Mesendoderm (in vitro differentiated cells): ENCODE measurements around the gene FRMD4B.
A peak's percentile ranks its signal among the peaks of the same experiment; 100 is the strongest.

ENCODE experiments used
- DNase-seq: peaks from one replicate; pipeline ENCODE4 v3.0.0; 2013
- H2AK5ac ChIP-seq: 2 replicates; pipeline ENCODE4 v1.6.1; 2013; ENCODE audit warnings: low read length, inconsistent platforms
- H2BK120ac ChIP-seq: 2 replicates; pipeline ENCODE4 v1.6.1; 2013; ENCODE audit warnings: low read depth, mild to moderate bottlenecking, low read length, moderate library complexity, mixed read lengths
- H2BK15ac ChIP-seq: replicated peaks from 2 replicates; pipeline ENCODE4 v1.6.1; 2013; ENCODE audit warnings: low read depth, mild to moderate bottlenecking, moderate library complexity
- H2BK5ac ChIP-seq: 2 replicates; pipeline ENCODE4 v1.6.1; 2013; ENCODE audit warnings: low read length, inconsistent platforms
- H3K18ac ChIP-seq: 2 replicates; pipeline ENCODE4 v1.6.1; 2013; ENCODE audit warnings: mild to moderate bottlenecking, low read length, mixed read lengths
- H3K23ac ChIP-seq: one replicate; pipeline ENCODE4 v1.6.1; 2013; ENCODE audit warnings: low read length
- H3K27ac ChIP-seq: 2 replicates; pipeline ENCODE4 v1.5.1; 2013; ENCODE audit warnings: low read depth, mild to moderate bottlenecking, inconsistent platforms, low read length, moderate library complexity
- H3K27me3 ChIP-seq: 2 replicates; pipeline ENCODE4 v1.6.1; 2013; ENCODE audit warnings: low read length, control low read depth, mild to moderate bottlenecking, inconsistent platforms; ENCODE audit not compliant: insufficient read depth, poor library complexity
- H3K36me3 ChIP-seq: 2 replicates; pipeline ENCODE4 v1.6.1; 2013; ENCODE audit warnings: low read length, inconsistent platforms; ENCODE audit not compliant: control insufficient read depth, insufficient read depth
- H3K4ac ChIP-seq: one replicate; pipeline ENCODE4 v1.6.1; 2013; ENCODE audit warnings: low read depth, mild to moderate bottlenecking, low read length, moderate library complexity
- H3K4me1 ChIP-seq: 2 replicates; pipeline ENCODE4 v1.6.1; 2013; ENCODE audit warnings: low read depth, low read length, inconsistent platforms; ENCODE audit not compliant: control insufficient read depth
- H3K4me2 ChIP-seq: 2 replicates; pipeline ENCODE4 v1.6.1; 2013; ENCODE audit warnings: low read length
- H3K4me3 ChIP-seq: 2 replicates; pipeline ENCODE4 v1.5.1; 2013; ENCODE audit warnings: mild to moderate bottlenecking, low read length
- H3K56ac ChIP-seq: one replicate; pipeline ENCODE4 v1.6.1; 2013; ENCODE audit warnings: low read length
- H3K79me1 ChIP-seq: 2 replicates; pipeline ENCODE4 v1.6.1; 2013; ENCODE audit warnings: low read length, inconsistent platforms
- H3K79me2 ChIP-seq: 2 replicates; pipeline ENCODE4 v1.6.1; 2013; ENCODE audit warnings: mild to moderate bottlenecking, low read length; ENCODE audit not compliant: control insufficient read depth, insufficient read depth
- H3K9ac ChIP-seq: 2 replicates; pipeline ENCODE4 v1.6.1; 2013; ENCODE audit warnings: low read length, inconsistent platforms
- H4K5ac ChIP-seq: one replicate; pipeline ENCODE4 v1.6.1; 2013; ENCODE audit warnings: low read length
- H4K8ac ChIP-seq: one replicate; pipeline ENCODE4 v1.6.1; 2013; ENCODE audit warnings: low read depth, mild to moderate bottlenecking, control low read depth, low read length, moderate library complexity
- WGBS: extraction: QIAGEN DNeasy Blood & Tissue Kit; methylation state at CpG from one replicate; pipeline ENCODE4 v1.1.7; 2013; ENCODE audit warnings: low lambda C conversion rate, missing lambda C conversion rate; ENCODE audit not compliant: insufficient coverage; ENCODE audit errors: extremely low coverage; 5-methylcytosine and 5-hydroxymethylcytosine counted together

The FRMD4B gene

GRCh38 chr3:69426291-69426966 is 40.5 kb upstream of the FRMD4B start:
- no CpG with 5 or more reads among the region's 7 CpGs for WGBS
- Histone ChIP-seq H2AK5ac (no peak overlapping the region), H3K79me1 (no peaks in the 10 kb centered on the region), H3K79me2 (no peaks in the 10 kb centered on the region), H3K27me3 (no peaks in the 10 kb centered on the region), H3K4me2 (no peak overlapping the region), H2BK15ac (no peak overlapping the region), H3K27ac (no peak overlapping the region), H3K56ac (no peak overlapping the region), H3K23ac (no peak overlapping the region), H3K36me3 (no peaks in the 10 kb centered on the region), H2BK120ac (no peak overlapping the region), H3K4me1 (no peaks in the 10 kb centered on the region), H3K4ac (no peak overlapping the region), H2BK5ac (no peak overlapping the region), H4K5ac (no peak overlapping the region), H4K8ac (no peak overlapping the region), H3K9ac (no peak overlapping the region), H3K4me3 (no peak overlapping the region), H3K18ac (no peak overlapping the region)
- no peak for DNase-seq

DNA sequence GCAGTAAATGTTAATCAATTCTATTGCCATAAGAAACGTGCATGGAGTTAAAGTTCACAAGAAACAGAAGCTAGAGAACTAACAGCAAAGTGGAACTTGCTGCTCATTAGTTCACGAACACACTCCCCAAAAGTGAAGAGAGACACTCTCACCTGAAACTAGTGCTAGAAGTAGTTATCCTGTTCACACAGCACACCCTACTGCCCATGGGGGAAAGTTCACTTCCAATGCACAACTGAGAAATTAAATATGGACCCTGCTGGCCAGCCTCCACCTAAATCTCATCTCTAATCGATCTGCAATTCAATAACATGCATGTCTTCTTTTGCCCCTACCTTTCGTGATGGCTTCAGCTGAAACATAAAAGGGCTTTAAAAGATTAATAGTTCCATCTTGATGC is 39.4 kb upstream of the FRMD4B start:
- no peak overlapping the region for H2AK5ac ChIP-seq
- no peak overlapping the region for H3K4ac ChIP-seq
- no peak overlapping the region for H3K18ac ChIP-seq
- no peaks in the 10 kb centered on the region for H3K79me2 ChIP-seq
- H3K9ac ChIP-seq = no peak overlapping the region
- no peak overlapping the region for H3K23ac ChIP-seq
- no peaks in the 10 kb centered on the region for H3K27me3 ChIP-seq
- H2BK5ac ChIP-seq = no peak overlapping the region
- H3K79me1 ChIP-seq = no peaks in the 10 kb centered on the region
- no peak overlapping the region for H3K4me2 ChIP-seq
- H4K5ac ChIP-seq = no peak overlapping the region
- peak; percentile 54 for DNase-seq
- H3K27ac ChIP-seq = no peak overlapping the region
- no peak overlapping the region for H4K8ac ChIP-seq
- no peaks in the 10 kb centered on the region for H3K36me3 ChIP-seq
- no peaks in the 10 kb centered on the region for H3K4me1 ChIP-seq
- WGBS = no CpG with 5 or more reads among the region's 4 CpGs
- H2BK120ac ChIP-seq = no peak overlapping the region
- H3K56ac ChIP-seq = no peak overlapping the region
- no peak overlapping the region for H3K4me3 ChIP-seq
- no peak overlapping the region for H2BK15ac ChIP-seq

DNA sequence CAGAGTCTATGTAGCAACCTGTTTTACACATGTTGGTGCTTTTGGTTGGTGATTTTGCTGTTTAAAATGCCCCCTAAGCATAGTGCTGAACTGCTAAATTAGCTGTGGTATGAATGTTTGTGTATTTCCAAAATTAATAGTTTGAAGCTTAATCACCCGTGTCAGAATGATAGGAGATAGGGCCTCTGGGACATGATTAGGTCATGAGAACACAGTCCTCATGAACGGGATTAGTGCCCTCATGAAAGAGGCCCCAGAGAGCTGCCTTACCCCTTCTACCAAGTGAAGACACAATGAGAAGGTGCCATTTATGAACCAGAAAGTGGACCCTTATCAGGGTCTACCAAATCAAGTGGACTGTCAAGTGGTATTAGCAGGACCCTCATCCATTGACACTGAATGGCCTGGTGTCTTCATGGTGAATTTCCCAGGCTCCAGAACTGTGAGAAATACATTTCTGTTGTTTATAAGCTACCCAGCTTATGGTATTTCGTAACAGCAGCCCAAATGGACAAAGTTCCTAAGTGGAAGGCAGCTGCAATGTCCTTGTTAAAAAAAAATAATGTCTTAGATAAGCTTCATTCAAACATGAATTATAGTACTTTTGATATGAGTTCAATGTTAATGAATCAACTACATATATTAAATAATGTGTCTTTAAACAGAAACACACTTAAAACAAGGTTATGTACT is 37.7 kb upstream of the FRMD4B start:
- Histone ChIP-seq H2AK5ac (no peak overlapping the region), H4K5ac (no peak overlapping the region), H3K36me3 (no peaks in the 10 kb centered on the region), H3K4me2 (no peak overlapping the region), H3K9ac (no peak overlapping the region), H3K18ac (no peak overlapping the region), H3K4me3 (no peak overlapping the region), H3K4ac (no peak overlapping the region), H2BK5ac (no peak overlapping the region), H4K8ac (no peak overlapping the region), H2BK120ac (no peak overlapping the region), H2BK15ac (no peak overlapping the region), H3K23ac (no peak overlapping the region), H3K79me2 (no peaks in the 10 kb centered on the region), H3K27ac (no peak overlapping the region), H3K79me1 (no peaks in the 10 kb centered on the region), H3K56ac (no peak overlapping the region), H3K4me1 (no peaks in the 10 kb centered on the region), H3K27me3 (no peaks in the 10 kb centered on the region)
- WGBS = no CpG with 5 or more reads among the region's 3 CpGs
- DNase-seq = no peak

DNA sequence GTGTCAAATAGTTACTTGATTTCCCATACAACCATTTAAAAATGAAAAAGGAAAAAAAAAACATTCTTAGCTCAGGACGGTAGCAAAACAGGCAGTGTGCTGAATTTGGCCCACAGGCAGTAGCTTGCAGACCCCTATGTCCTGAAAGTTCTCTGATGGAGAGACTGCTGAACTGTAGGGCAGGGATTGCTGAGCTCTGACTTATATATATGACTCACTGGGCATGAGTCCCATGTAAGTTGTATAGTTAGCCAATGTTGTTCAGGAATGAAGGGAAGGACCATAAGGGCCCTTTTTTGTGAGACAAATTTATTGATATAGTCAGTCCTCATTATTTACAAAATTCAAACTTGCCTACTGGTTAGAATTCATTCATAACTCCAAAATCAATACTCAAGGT is 36.9 kb upstream of the FRMD4B start:
- H3K4me3 ChIP-seq = no peak overlapping the region
- H3K18ac ChIP-seq = no peak overlapping the region
- WGBS = no CpG with 5 or more reads among the region's 1 CpG
- H3K4ac ChIP-seq = no peak overlapping the region
- no peak overlapping the region for H3K9ac ChIP-seq
- no peak overlapping the region for H2BK120ac ChIP-seq
- no peaks in the 10 kb centered on the region for H3K79me2 ChIP-seq
- H3K27ac ChIP-seq = no peak overlapping the region
- H3K36me3 ChIP-seq = no peaks in the 10 kb centered on the region
- no peaks in the 10 kb centered on the region for H3K4me1 ChIP-seq
- H2AK5ac ChIP-seq = no peak overlapping the region
- H3K79me1 ChIP-seq = no peaks in the 10 kb centered on the region
- no peak overlapping the region for H3K56ac ChIP-seq
- no peak overlapping the region for H4K8ac ChIP-seq
- H3K4me2 ChIP-seq = no peak overlapping the region
- no peak overlapping the region for H3K23ac ChIP-seq
- H3K27me3 ChIP-seq = no peaks in the 10 kb centered on the region
- no peak overlapping the region for H4K5ac ChIP-seq
- H2BK15ac ChIP-seq = no peak overlapping the region
- H2BK5ac ChIP-seq = no peak overlapping the region
- no peak for DNase-seq

DNA sequence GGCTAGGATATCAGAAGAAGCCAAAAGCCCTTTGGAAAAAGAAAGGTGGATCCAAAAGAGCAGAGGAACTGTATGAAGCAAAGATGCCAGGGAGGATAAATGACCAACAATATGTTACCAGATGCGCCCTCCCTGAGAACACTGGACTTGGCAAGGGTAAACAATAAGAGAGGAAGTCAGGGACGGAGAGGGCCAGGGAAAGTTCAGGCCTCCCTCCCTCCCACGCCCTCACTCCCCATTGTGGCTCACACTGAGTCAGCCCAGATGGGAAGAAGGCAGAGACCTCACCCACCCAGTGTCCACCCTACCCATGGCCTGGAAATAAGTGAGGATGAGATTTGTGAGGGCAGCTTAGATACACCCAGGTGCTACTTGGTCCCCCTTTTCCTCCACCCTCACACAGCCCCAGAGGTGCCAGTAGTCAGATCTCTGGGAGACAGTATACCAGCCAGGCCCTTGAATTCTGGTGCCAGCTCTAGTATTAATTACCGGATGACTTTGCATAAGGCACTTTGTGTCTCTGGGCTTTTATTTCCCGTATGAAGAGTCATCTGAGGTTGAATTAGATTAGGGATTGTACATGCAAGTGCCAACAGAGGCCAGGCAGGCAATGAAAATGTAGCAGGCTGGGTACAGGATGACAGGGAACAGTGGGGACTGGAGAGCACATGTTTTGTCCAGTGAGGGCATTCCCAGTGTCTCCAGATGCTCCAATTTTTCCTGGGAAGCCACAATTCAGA is 35.1 kb upstream of the FRMD4B start:
- DNase-seq = no peak
- no CpG with 5 or more reads among the region's 5 CpGs for WGBS
- H4K8ac ChIP-seq = no peak overlapping the region
- H3K36me3 ChIP-seq = no peaks in the 10 kb centered on the region
- no peak overlapping the region for H3K56ac ChIP-seq
- no peaks in the 10 kb centered on the region for H3K4me1 ChIP-seq
- no peaks in the 10 kb centered on the region for H3K79me2 ChIP-seq
- no peak overlapping the region for H2BK5ac ChIP-seq
- no peaks in the 10 kb centered on the region for H3K27me3 ChIP-seq
- H3K18ac ChIP-seq = no peak overlapping the region
- no peak overlapping the region for H3K4ac ChIP-seq
- no peak overlapping the region for H2BK120ac ChIP-seq
- H3K27ac ChIP-seq = no peak overlapping the region
- H3K23ac ChIP-seq = no peak overlapping the region
- H3K79me1 ChIP-seq = no peaks in the 10 kb centered on the region
- no peak overlapping the region for H3K4me2 ChIP-seq
- no peak overlapping the region for H2BK15ac ChIP-seq
- H3K9ac ChIP-seq = no peak overlapping the region
- H4K5ac ChIP-seq = no peak overlapping the region
- no peak overlapping the region for H2AK5ac ChIP-seq
- no peak overlapping the region for H3K4me3 ChIP-seq
